ENCODE measurements around the gene TSR2.
A peak's percentile ranks its signal among the peaks of the same experiment; 100 is the strongest.

Gene TSR2, protein sequence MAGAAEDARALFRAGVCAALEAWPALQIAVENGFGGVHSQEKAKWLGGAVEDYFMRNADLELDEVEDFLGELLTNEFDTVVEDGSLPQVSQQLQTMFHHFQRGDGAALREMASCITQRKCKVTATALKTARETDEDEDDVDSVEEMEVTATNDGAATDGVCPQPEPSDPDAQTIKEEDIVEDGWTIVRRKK

DNA sequence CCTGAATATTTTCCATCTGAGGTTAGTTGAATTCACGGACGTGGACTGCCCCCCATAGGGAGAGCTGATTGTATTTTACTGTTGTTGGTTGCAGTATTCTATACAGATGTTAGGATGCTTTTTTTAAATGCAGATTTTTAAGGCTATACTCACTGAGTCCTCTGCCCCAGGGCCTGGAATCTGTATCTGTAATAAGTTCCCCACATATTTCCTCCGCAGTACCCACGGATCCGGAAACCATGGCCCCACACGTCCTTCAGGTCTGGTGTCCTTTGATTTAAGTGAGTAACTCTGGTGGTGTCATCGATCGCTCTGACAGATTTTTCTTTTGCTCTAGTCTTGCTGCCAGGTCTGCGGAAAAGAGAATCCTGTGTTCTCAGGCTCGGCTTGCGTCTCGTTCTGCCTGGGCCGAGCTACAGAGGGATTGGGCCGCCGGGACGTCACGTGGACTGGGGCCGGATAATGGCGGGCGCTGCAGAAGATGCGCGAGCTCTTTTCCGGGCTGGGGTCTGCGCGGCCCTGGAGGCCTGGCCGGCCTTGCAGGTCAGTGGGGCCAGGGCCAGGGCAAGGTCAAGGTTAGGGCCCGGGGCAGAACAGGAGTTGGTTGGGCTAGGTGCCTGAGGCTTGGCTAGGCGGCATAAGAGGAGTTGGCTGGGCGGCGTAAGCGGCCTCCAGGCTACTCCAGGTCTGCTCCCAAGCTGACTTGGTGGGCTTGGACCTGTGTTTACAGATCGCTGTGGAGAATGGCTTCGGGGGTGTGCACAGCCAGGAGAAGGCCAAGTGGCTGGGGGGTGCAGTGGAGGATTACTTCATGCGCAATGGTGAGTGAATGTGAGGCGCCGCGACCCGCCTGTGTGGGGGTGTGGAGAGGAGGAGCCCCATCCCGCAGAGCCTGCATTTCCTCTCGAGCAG, at the start of gene TSR2:
TSR2 (plus strand) TSS at position 445 of the 912 bp plus-strand sequence; CDS start at position 463, 18 bp downstream.
- DNase-seq (ENCODE audit: low spot score) = peak; percentile 81

DNA sequence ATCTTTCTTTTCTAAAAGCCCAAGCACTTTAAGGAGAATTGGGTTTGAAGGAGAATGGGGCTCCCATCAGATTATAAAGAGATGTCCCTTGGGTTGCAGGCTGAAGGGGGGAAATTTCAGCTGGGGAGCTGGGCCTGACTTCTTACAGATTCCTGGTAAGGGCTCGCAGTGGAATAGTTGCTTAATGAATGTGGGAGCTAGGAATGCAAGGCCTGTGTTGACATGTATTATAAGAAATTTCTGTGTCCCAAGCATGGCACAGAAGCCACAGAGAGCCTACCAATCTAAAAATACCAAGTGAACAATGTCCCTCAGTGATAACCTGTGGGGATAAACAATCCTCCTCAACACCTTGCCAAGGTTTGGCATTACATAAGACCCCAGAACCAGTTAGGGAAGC, 43.1 kb upstream of the TSR2 start:
- no peak for DNase-seq (ENCODE audit: low spot score)

DNA sequence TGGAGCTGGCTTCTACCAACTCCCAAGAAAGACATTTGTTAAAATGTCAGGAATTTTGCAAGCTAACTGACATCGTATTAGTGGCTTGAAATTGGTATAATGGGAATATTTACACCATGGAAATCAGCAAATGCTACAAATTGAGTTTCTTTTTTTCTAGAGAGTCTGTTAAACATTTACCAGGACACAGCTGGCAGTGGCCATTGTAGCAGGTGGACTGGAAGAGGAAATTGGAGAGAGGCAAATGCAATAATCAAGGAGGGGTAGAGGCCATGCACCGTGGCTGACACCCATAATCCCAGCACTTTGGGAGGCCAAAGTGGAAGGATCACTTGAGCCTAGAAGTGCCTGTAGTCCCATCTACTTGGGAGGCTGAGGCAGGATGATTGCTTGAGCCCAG, 32.9 kb upstream of the TSR2 start:
- no peak for DNase-seq (ENCODE audit: low spot score)

DNA sequence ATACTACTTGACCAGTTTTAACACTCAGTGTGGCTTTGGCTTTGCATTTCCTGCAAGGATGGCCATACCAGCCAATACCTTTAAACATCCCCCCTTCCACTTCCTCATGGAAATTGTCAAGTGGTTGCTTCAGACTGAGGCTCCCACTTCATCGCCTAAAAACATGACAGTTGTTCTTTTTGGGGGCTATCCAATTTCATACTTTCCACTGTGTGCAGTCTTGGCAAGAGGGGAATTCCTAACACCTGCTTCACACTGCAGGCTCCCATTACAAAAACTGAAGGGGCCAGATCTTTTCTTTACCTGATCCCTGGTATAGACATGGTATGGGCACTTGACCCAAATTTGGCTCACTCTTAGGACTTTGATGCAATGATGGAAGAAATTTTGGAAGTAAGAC, 28.5 kb upstream of the TSR2 start:
- DNase-seq (ENCODE audit: low spot score) = no peak

DNA sequence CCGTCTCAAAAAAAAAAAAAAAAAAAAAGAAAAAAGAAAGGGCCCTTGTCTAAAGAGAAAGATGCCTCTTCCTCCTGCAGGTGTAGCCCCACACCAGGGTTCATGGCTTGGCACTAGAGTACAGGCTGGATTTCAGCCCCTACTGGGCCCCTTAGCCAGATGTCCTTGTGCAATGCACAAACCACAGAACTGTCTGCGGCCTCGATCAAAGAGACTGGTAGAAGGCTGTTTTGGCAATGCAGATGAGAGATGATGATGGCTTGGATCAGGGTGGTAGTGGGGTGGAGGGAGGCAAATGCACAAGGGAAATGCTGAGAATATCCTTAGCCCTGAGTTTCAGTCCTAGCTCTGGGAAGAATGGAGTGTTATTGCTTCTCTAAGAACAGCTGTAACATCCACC, 26.5 kb upstream of the TSR2 start:
- DNase-seq (ENCODE audit: low spot score) = no peak

DNA sequence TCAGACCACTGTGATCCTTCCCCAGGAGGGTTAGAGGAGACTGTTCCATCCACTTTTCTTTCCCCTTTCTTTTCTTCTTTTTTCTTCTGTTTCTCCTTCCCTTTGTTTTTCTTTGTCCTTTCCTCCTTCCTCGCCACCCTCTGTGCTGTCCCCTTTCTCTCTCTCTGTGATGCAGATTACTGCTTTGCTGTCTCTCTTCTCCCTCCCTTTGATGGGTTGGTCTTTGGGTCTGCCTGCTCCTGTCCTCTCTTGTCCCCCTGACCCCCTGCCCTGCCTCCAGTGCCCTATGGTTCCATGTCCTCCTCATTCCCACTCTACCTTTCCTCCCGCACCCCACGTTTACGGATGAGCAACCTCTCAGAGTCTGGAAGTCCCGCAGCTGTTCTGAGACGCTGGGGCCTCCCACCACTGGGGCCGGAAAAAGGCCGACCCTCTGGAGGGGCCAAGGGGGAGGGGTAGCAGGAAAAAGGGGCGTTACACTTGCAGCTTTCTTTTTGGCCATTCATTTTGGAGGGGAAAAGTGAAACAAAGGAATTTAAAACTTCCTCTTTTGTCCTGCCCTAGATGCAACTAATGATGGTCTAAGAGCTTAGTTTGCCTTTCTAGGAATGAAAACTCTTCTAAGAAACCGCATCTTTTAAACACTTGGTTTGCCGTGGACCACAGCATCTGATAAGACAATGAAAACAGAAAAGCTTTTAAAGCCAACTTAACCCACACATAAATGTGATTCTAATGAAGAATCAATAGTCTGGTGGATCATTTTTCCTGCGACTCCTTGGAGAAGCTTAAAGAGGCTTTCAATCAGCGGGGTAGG, 24.5 kb upstream of the TSR2 start:
- DNase-seq (ENCODE audit: low spot score) = no peak

DNA sequence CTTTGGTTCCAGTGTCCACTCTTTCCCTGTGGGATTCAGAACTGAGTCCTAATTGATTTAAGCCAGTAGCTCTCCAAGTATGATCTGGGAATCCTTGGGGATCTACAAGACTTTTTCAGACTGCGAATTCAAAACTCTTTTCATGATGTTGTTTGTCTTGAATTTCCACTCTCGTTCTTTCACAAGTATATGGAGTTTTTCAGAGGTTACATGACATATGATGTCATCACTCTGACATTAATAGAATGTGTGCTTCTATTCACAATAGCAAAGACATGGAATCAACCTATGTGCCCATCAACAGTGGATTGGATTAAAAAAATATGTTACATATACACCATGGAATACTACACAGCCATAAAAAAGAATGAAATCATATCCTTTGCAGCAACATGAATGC, 23.2 kb upstream of the TSR2 start:
- no peak for DNase-seq (ENCODE audit: low spot score)

DNA sequence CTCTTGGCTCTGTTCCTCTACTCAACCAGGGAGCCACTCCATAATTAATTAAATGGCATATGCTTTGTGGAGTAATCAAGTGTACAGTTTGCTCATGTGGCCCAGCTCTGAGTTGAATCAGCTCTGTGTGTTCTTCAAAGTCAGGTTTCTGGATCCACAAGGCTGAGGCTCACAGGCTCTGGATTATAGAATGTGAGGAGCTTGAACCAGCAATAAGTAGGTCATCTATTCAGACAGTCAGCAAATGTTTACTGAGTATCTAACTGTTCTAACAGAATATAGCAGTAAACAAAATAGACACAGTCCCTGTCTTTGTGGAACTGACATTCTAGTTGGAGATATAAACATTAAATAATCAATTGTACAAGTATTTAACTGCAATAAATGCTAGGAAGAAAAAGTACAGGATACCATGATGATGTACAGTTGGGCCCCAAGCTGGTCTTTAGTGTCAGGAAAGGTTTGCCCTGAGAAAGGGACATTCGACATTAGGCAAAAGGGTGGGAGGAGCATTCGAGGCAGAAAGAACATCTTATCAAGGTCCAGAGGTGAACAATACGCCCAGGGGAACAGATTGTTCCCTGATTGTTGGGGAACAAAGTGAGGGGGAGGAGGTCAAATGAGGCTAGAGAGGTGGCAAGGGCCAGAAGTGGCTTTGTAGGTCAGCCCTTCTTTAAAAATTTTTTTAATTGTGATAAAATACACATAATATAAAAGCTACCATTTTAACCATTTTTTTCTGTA, 20.5 kb upstream of the TSR2 start:
- DNase-seq (ENCODE audit: low spot score) = no peak

DNA sequence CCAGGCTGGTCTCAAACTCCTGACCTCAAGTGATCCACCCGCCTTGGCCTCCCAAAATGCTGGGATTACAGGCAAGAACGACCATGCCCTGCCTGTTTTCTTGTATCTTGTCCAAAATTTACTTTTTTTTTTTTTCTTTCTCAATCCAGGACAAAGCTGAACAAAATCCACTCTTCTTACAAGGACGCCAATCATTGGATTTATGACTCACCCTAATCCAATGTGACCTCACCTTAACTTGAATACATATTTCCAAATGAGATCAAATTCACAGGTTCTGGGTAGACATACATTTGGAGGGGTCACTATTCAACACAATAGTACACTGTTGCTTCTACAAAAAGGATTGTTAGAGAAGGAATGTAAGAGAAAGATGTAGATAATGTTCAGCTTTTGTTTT, 18.0 kb upstream of the TSR2 start:
- no peak for DNase-seq (ENCODE audit: low spot score)

DNA sequence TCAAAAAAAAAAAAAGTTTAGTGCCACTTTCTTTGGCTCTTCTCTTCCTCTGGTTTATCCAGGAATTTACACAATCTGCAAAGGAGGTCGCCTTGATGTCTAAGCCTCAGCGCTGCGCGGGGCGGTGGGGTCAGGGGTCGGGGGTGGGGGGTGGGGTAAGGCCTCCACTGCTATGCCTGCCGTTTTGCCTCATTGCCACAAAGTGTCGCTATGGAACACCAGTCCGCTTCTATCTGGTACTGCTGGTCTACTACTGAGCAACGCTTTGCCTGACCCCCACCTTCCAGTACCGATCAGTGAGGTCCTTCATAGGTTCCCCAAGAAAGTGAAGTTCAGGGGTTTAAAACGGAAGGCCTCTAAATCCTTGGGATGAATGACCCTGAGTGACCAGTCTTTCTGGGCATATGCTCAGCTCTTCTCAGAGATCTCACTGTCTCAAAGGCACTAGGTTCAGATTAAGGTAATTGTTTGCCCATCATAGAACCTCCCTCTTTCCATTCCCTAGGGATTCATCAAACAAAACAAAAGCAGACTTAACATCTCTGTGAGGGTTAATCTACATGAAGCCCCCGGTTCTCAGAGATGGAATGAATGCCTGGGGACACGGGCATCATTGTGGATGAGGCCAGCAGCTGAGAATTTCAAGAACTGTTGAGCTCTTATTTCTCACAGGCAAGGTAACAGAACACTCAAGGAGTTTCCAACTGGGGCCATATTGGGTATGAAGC, 16.9 kb upstream of the TSR2 start:
- DNase-seq (ENCODE audit: low spot score) = no peak

DNA sequence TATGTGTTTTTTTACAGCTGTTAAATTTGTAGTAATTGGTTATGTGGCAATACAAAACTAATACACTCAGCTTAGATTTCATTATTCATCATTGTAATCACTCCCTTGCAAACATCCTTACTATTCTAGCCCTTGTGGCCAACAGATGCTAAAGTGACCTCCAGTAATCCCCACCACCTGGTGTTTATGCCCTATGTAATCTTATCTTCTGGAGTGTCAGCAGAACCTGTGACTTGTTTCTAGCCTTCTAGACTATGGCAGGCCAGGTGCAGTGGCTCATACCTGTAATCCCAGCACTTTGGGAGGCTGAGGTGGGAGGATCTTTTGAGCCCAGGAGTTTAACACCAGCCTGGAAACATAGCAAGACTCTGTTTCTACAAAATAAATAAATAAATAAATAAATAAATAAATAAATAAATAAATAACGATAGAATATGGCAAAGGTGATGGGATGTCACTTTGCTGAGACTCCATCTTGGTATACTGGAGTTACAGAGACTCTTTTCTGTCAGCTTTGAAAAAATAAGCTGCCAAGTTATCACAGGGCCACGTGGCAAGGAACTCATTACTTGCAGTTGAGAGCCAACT, 12.3 kb upstream of the TSR2 start:
- no peak for DNase-seq (ENCODE audit: low spot score)

DNA sequence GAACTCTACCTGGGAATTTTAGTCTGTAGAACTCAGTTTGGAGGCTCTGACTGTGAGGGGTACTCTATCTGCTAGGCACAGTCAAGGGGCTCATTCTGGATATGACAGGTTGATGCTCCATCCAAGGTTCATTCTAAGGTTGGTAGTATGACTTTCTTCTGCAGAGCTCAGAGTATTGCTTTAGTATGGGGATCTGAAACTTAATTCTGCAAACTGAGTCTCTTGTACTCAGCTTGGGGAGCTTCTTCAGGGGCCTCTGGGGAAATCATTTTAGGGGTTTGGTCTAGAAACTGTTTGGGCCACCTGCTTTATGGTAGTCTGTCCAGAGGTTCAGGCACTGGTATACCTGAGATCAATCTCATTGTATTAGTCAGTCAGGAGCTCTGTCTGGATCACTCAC, 9.7 kb upstream of the TSR2 start:
- DNase-seq (ENCODE audit: low spot score) = no peak

DNA sequence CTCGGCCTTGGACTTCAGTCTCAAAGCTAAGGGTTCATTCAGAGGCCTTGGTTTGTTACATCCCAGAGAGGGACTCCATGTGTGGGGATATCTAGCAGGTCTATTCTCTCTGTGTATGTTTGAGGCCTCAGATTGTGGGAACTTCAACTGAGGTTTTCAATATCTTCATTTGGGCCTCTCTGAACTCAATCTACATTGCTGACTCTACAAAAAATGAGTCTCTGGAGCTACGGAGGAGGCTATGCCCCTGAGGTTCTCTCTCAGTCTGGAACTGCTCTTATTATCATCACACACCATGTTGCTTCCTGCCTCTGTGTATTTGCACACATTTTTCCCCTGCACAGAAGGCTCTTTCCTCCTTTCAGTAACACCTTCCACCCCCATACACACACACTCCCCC, 5.1 kb upstream of the TSR2 start:
- DNase-seq (ENCODE audit: low spot score) = no peak

DNA sequence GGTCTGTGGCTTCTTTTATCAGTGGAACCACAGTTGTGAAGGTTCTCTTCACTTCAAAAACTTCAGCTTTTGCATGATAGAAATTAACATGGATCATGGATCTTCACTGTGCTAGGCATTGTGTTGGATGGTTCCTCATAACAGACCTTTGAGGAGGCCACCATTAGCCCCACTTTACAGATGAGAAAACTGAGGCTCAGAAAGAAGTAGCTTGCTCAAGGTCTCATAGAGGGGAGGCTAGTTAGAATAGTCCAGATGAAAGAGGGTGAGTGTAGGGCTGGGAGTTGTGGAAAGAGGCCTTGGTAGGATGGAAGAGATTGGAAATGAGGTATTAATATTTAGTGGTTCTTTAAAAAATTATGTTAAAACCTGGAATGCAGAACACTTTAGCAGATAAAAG, 2.6 kb downstream of the TSR2 start:
- no peak for DNase-seq (ENCODE audit: low spot score)

DNA sequence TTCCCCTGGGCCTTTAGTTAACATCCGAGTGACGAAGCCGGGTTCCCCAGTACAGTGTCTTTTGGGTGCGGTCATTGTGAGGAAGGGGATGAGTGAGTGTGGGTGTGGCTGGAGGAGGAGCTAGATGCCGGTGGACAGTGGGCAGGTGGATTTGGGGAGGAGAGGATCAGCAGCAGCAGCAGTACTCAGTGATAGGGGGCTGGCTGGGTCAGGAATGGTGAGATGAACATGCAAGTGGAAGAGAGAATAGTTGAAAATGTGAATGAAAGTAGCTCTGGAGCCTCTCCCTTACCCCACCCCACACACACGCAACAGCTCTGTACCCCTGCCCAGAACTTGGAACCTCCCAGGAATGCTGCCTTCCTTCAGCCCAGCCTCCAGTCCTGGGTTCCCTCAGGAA, 4.5 kb downstream of the TSR2 start:
- no peak for DNase-seq (ENCODE audit: low spot score)

DNA sequence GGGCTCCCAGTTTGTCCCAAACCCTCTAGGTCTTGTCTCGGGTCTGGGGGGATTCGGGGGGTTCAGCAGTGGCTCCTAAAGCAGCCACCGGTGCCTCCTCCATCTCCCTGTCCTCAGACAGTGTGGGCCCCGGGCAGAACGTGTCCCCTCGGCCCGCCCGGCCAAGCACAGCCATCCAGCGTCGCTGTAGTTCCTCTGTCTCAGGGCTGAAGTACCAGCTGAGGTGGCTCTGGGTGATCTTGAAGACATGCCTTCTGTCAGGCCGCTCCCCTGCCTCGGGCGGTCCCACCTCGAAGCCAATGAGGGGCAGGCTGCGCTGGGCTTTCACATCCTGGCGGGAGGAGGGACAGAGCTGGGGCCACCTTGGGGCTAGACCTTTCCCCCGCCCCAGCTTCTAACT, 5.9 kb downstream of the TSR2 start:
- no peak for DNase-seq (ENCODE audit: low spot score)

DNA sequence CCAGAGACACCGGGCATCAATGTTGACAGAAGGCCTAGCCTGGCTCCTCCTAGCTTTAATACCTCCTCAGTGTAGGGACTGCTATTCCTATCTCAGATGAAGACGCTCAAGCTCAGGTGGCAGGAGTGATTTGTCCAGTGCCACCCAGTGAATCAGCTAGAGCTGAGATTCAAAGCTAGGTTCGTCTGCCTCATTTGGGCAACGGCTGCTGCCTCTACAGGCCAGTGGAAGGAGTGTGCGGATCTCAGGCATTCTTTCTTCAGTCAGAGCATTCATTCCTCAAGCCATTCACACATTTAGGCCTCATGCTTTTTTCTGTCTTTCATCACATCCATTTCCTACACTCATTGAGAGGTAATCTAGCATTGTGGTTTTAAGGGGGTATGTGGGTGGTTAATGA, 7.3 kb downstream of the TSR2 start:
- no peak for DNase-seq (ENCODE audit: low spot score)

DNA sequence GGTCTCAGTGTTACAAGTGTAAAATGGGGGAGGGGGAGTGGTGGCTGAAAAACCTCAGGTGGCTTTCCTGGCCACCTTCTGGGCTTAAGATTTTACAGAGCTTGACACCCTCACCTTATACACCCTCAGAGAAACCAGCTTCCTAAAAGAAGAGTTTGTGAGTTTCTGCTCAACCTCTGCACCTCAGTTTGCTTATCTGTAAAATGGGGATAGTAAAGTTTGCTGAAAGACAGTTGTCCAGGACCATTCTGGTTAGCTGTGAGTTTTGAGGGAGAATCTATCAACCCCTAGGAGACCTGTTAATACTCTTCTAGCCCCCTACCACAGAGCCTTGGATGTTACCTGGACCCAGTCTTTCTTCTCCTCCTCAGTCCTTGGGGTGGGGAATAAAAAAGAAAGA, 9.7 kb downstream of the TSR2 start:
- no peak for DNase-seq (ENCODE audit: low spot score)

DNA sequence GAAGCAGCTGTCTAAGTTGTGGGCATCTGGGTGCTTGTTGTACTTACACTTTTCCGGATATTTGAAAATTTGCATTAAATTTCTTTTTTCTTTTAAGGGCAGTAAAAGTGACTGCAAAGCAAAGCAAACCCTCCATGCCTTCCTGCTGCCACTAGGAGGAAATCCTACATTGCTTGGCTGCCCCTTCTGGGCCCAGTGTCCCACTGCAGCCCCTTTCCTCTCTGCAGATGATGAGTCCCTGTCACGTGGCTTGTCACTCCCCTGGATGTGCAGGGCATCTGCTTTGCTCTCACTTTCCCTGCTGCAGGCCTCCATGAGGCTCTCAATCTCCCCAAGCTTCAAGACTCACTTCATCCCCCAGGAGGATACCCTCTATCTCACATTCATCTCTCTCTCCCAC, 12.7 kb downstream of the TSR2 start:
- no peak for DNase-seq (ENCODE audit: low spot score)

DNA sequence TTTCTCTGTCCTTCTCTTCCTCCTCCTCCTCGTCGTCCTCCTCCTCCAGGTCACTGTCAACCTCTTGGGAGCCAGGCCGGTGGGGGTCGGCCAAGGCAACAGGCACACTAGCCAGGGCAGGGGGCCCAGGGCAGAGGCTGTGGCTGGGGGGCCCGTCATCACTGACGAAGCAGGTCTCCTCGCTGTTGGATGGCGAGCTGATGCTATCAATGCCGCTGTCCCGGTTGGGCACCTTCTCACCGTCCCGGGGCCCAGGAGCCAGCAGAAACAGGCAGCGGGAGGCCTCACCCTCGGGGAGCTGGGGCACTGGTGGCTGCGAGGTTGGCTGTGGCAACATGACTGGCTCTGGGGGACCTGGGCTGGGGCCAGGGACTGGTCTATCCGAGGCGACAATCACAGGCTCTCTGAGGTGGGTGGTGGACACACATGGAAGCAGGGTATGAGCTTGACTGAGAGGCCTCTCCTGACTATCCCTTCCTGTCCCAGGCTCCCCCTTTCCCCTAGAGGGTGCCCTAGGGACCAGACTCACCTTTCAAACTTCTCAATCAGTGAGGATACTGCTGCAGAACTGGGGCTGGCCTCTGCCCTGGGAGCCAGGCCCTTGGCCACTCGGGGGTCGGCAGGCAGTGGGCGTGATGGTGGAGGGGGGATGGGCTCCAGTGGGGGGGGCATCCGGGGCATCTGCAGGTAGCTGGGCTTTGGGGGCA, 30.0 kb downstream of the TSR2 start:
- no peak for DNase-seq (ENCODE audit: low spot score)

Data from pons (tissue), 1 donor.